SU-DHL-6 (cell line): ENCODE data around the gene CLEC1A.

Experiments
- H2AFZ ChIP-seq: fragments of 200-600 bp; sonication (generic); 2 replicates; pipeline ENCODE4 v1.6.1; 2014; ENCODE audit warnings: low read depth, mild to moderate bottlenecking, moderate library complexity, mixed read lengths, antibody characterized with exemption, low read length; ENCODE audit not compliant: severe bottlenecking
- H3F3A ChIP-seq: fragments of 200-600 bp; shearing (Covaris generic); 2 replicates; pipeline ENCODE4 v1.6.0; 2016; ENCODE audit warnings: antibody characterized with exemption, mild to moderate bottlenecking; ENCODE audit not compliant: insufficient read depth
- H3K27ac ChIP-seq: fragments of 200-600 bp; sonication (generic); 2 replicates; pipeline ENCODE4 v1.5.1; 2016; ENCODE audit warnings: low read depth, mild to moderate bottlenecking, low read length, moderate library complexity, mixed read lengths
- H3K27me3 ChIP-seq: fragments of 200-600 bp; sonication (generic), shearing (Covaris generic); 2 replicates; pipeline ENCODE4 v1.6.0; 2014; ENCODE audit warnings: mild to moderate bottlenecking, low read length
- H3K36me3 ChIP-seq: fragments of 200-600 bp; sonication (generic); 2 replicates; pipeline ENCODE4 v1.6.1; 2014; ENCODE audit warnings: mild to moderate bottlenecking, low read length, mixed read lengths
- H3K4me2 ChIP-seq: fragments of 300-600, 200-600 bp; shearing (Covaris generic), sonication (generic); 2 replicates; pipeline ENCODE4 v1.6.0; 2014; ENCODE audit warnings: low read length, low read depth, mild to moderate bottlenecking; ENCODE audit not compliant: poor library complexity, severe bottlenecking
- H3K4me3 ChIP-seq: fragments of 200-600 bp; sonication (generic); 2 replicates; pipeline ENCODE4 v1.5.1; 2014; ENCODE audit warnings: antibody characterized with exemption, low read length, mild to moderate bottlenecking, mixed read lengths; ENCODE audit not compliant: insufficient read depth, poor library complexity, severe bottlenecking
- H3K79me2 ChIP-seq: fragments of 200-600 bp; sonication (generic); 2 replicates; pipeline ENCODE4 v1.6.1; 2014; ENCODE audit warnings: mild to moderate bottlenecking, low read length, moderate library complexity; ENCODE audit not compliant: insufficient read depth
- H3K9ac ChIP-seq: fragments of 200-600 bp; sonication (generic); 2 replicates; pipeline ENCODE4 v1.7.0; 2014; ENCODE audit warnings: mild to moderate bottlenecking, low read length
- H3K9me2 ChIP-seq: fragments of 200-600 bp; sonication (generic); replicated peaks from 2 replicates; pipeline ENCODE4 v1.6.1; 2014; ENCODE audit warnings: low read length; ENCODE audit not compliant: insufficient read depth
- H3K9me3 ChIP-seq: fragments of 200-600 bp; sonication (generic); 2 replicates; pipeline ENCODE4 v1.6.1; 2014; ENCODE audit warnings: low read length, mixed read lengths; ENCODE audit not compliant: insufficient read depth
- H4K20me1 ChIP-seq: fragments of 200-600 bp; sonication (generic); 2 replicates; pipeline ENCODE4 v1.6.1; 2014; ENCODE audit warnings: low read depth, mild to moderate bottlenecking, antibody characterized with exemption, low read length, moderate library complexity, mixed read lengths
- EZH2phosphoT487 ChIP-seq: fragments of 200-600 bp; sonication (generic), shearing (Covaris generic); conservative IDR thresholded peaks from 2 replicates; pipeline ENCODE4 v1.6.1; 2018; ENCODE audit warnings: mild to moderate bottlenecking, antibody characterized with exemption, low read length, moderate library complexity, mixed read lengths
- TF ChIP-seq, protein P1 (sequence below): fragments of 200-600 bp; sonication (generic); IDR thresholded peaks from one replicate; pipeline ENCODE4 v1.5.1; 2017; ENCODE audit warnings: antibody characterized with exemption, mild to moderate bottlenecking, low read length, moderate library complexity; ENCODE audit not compliant: insufficient read depth, poor library complexity, severe bottlenecking

CLEC1A gene

DNA sequence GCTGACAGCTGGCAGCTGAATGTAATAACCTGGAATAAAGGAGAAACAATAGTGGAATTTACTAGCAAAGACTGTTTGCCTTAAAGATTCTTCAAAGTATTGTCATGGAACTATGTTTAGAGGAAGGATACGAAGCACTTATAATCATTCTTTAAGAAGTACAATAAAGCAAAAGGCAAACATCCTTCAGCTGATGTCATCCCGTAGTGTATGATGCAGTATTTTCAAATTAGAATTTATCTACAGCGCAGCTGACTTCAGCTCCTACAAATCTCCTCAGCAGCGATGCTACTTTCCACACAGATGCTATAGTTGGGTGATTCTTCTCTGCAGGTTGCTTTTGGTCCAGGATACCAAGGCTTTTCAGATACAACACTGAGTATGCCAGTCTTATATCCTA lies 31.5 kb downstream of the CLEC1A start:
- no peaks in the 10 kb centered on the region for H3K27me3 ChIP-seq
- no peaks in the 10 kb centered on the region for H3F3A ChIP-seq
- no peaks in the 10 kb centered on the region for H3K79me2 ChIP-seq
- H3K4me2 ChIP-seq = no peak overlapping the region
- H3K9ac ChIP-seq = no peak overlapping the region
- no peak overlapping the region for H3K4me3 ChIP-seq
- H3K27ac ChIP-seq = no peak overlapping the region
- no peak overlapping the region for H2AFZ ChIP-seq
- no peaks in the 10 kb centered on the region for H3K36me3 ChIP-seq
- no peaks in the 10 kb centered on the region for H3K9me2 ChIP-seq
- H4K20me1 ChIP-seq = no peaks in the 10 kb centered on the region
- no peak for TF ChIP-seq EZH2phosphoT487
- TF ChIP-seq, protein P1, sequence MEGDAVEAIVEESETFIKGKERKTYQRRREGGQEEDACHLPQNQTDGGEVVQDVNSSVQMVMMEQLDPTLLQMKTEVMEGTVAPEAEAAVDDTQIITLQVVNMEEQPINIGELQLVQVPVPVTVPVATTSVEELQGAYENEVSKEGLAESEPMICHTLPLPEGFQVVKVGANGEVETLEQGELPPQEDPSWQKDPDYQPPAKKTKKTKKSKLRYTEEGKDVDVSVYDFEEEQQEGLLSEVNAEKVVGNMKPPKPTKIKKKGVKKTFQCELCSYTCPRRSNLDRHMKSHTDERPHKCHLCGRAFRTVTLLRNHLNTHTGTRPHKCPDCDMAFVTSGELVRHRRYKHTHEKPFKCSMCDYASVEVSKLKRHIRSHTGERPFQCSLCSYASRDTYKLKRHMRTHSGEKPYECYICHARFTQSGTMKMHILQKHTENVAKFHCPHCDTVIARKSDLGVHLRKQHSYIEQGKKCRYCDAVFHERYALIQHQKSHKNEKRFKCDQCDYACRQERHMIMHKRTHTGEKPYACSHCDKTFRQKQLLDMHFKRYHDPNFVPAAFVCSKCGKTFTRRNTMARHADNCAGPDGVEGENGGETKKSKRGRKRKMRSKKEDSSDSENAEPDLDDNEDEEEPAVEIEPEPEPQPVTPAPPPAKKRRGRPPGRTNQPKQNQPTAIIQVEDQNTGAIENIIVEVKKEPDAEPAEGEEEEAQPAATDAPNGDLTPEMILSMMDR = no peak
- H3K9me3 ChIP-seq = no peaks in the 10 kb centered on the region

DNA sequence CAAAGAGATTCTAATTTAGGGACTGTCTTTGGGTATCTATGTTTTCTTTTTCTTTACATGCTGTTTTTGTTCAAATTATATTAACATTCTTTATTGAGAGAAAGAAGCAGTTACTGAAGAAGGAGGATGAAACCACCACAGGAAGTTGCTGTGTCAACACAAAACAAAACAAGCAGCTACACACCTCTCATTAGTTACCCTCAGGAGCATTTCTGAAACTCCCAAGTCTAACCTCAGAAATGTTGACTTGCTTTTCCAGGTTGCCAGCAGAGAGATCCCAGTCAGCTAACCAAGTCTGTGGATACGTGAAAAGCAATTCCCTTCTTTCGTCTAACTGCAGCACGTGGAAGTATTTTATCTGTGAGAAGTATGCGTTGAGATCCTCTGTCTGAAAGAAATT lies 33.5 kb downstream of the CLEC1A start:
- Histone ChIP-seq H3K4me2 (no peak overlapping the region), H3K9ac (no peak overlapping the region), H3K27ac (no peak overlapping the region), H3K79me2 (no peaks in the 10 kb centered on the region), H3K4me3 (no peak overlapping the region), H3K9me3 (no peaks in the 10 kb centered on the region), H2AFZ (no peak overlapping the region), H4K20me1 (no peaks in the 10 kb centered on the region), H3K27me3 (no peaks in the 10 kb centered on the region), H3K9me2 (no peaks in the 10 kb centered on the region), H3K36me3 (no peaks in the 10 kb centered on the region), H3F3A (no peaks in the 10 kb centered on the region)
- TF ChIP-seq, protein P1 = no peak
- TF ChIP-seq EZH2phosphoT487 = no peak

DNA sequence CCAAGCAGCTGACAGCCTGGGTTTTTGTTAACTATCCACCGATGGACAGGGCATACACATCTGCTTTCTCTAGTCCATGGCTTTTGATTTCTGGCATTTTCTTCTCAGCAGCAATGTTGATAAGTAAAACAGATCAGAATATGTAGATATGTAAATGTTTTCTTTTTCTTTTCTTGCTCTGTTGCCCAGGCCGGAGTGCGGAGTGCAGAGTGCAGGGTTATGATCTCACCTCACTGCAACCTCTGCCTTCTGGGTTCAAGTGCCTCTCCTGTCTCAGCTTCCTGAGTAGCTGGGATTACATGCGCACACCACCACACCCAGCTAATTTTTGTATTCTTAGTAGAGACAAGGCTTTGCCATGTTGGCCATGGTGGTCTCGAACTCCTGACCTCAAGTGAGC lies 40.4 kb downstream of the CLEC1A start:
- no peaks in the 10 kb centered on the region for H3K9me3 ChIP-seq
- H3K27ac ChIP-seq = no peak overlapping the region
- H3K79me2 ChIP-seq = no peaks in the 10 kb centered on the region
- no peaks in the 10 kb centered on the region for H3K9me2 ChIP-seq
- TF ChIP-seq, protein P1 = no peak
- no peak for TF ChIP-seq EZH2phosphoT487
- H4K20me1 ChIP-seq = no peaks in the 10 kb centered on the region
- H3K4me2 ChIP-seq = no peak overlapping the region
- no peaks in the 10 kb centered on the region for H3K36me3 ChIP-seq
- H3F3A ChIP-seq = no peaks in the 10 kb centered on the region
- H2AFZ ChIP-seq = no peak overlapping the region
- H3K27me3 ChIP-seq = no peaks in the 10 kb centered on the region
- H3K4me3 ChIP-seq = no peak overlapping the region
- H3K9ac ChIP-seq = no peak overlapping the region
